IPS-18c (cell line): ENCODE results near the gene CRKL.
"Not testable (repeated sequence)": the region's sequence is repeated elsewhere in the genome, so short reads cannot be mapped to it uniquely, and the experiment has no call there.

Experiments used
- H3K4me3 ChIP-seq: 2 replicates; pipeline ENCODE4 v1.7.0; 2013; ENCODE audit warnings: low read depth, mild to moderate bottlenecking, low read length, moderate library complexity; ENCODE audit not compliant: insufficient read depth
- H3K9me3 ChIP-seq: one replicate; pipeline ENCODE4 v1.6.1; 2013; ENCODE audit warnings: mild to moderate bottlenecking, low read length, moderate library complexity; ENCODE audit not compliant: control insufficient read depth, insufficient read depth

CRKL gene

GRCh38 chr22:20968281-20968977 lies 51.2 kb downstream of the CRKL start:
- H3K4me3 ChIP-seq = no peak overlapping the region
- no peaks in the 10 kb centered on the region for H3K9me3 ChIP-seq

DNA sequence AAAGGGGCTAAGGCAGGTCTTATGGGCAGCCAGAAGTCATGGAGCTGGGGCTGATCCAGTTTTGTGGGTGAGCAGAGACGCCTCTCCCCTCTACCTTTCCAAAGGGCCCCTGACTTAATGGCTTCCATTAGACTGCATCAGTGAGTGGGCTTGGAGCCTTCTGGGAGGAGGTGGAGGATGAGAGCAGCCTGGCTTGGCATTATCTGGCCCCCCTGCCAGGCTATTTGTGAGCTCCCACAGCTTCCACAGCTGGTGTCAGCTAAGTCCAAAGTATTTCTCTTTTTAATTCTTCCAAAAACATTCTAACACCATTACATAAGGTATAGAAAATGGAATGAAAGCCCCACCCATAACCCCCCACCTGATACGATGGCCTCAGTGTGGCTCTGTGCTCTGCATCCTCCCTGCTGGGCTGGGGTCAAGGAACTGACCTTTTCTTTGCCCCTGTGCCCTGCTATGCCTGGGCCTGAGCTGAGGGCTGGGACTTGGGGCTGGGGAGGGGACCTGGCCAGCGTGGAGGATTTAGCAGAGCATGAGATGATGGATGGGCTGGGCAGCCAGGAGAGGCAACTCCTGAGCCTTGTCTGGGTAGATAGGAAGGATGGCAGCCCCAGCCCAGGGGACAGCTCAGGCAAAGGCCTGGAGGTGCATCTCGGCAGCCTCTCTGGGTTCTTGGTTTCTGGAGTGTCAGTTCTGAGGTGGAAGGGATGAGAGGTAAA lies 53.9 kb downstream of the CRKL start:
- H3K4me3 ChIP-seq = no peak overlapping the region
- no peaks in the 10 kb centered on the region for H3K9me3 ChIP-seq

GRCh38 chr22:20972014-20972694 lies 54.9 kb downstream of the CRKL start:
- not testable (repeated sequence) for H3K9me3 ChIP-seq, H3K4me3 ChIP-seq

DNA sequence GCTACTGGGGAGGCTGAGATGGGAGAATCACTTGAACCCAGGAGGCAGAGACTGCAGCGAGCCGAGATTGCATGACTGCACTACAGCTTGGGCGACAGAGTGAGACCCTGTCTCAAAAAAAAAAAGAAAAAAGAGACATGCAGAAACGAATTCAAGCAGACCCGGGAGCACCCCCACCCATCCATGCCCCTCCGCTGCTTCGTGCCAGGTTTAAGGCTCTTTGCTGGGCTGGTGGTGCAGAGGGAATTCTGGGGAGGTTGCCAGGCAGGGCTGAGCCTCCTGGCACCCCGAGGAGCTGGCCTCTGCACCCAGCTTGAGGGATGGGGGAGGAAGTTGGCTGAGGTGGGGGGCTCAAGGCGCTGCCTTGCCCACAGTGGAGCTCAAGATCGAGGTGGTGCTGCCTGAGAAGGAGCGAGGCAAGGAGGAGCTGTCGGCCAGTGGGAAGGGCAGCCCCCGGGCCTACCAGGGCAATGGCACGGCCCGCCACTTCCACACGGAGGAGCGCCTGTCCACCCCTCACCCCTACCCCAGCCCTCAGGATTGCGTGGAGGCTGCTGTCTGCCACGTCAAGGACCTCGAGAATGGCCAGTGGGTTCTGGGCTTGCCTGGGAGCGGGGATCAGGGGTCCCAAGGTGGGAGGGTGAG lies 55.8 kb downstream of the CRKL start:
- H3K9me3 ChIP-seq = no peaks in the 10 kb centered on the region
- no peak overlapping the region for H3K4me3 ChIP-seq

DNA sequence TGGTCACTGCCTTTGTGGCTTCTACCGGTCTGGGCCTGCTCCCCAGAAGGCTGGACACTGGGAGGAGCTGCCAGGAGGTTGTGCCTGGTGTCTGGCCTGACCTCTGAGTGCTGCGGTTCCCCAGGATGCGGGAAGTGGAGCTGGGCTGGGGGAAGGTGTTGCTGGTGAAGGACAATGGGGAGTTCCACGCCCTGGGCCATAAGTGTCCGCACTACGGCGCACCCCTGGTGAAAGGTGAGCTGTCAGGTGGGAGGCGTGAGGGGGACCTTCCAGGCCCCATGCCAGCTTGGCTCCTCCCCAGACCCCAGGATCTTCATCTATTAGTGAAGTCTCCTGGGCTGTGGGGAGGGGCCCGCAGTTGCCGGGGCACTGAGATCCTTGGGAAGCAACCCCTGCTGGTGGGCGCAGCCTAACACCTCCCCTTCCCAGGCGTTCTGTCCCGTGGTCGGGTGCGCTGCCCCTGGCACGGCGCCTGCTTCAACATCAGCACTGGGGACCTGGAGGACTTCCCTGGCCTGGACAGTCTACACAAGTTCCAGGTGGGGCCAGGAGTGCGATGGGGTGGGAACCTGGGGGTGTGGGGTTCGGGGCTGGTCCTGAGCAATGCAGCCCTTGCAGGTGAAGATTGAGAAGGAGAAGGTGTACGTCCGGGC lies 56.6 kb downstream of the CRKL start:
- no peak overlapping the region for H3K4me3 ChIP-seq
- H3K9me3 ChIP-seq = peaks cover 4% of the 10 kb centered on the region

DNA sequence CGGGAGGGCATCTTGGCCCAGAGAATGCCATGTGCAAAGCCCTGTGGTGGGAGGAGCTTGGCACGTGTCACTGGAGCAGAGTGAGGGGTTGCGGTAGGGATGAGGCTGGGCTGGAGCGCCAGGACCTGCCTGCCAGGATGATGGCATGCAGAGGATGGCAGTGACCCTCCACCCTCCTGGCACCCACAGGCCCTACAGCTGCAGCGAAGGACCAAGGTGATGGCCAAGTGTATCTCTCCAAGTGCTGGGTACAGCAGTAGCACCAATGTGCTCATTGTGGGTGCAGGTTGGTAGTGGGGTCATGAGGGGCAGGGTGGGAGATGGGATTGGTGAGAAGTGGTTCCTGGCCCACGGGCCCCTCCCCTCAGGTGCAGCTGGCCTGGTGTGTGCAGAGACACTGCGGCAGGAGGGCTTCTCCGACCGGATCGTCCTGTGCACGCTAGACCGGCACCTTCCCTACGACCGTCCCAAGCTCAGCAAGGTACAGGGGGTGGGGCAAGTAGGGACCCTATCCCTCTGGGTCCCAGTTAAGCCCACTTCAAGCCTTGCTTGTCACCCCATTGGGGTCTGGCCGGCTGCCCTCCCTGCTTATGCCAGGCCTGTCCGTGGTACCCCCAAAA lies 57.2 kb downstream of the CRKL start:
- Histone ChIP-seq H3K4me3 (no peak overlapping the region), H3K9me3 (peaks cover 4% of the 10 kb centered on the region)

GRCh38 chr22:20975541-20976290 lies 58.5 kb downstream of the CRKL start:
- Histone ChIP-seq H3K9me3 (peaks cover 4% of the 10 kb centered on the region), H3K4me3 (no peak overlapping the region)

- H3K4me3 ChIP-seq = no peak overlapping the region
- H3K9me3 ChIP-seq = peaks cover 4% of the 10 kb centered on the region
These were observed 59.2 kb downstream of the CRKL start for GRCh38 chr22:20976291-20976877.

DNA sequence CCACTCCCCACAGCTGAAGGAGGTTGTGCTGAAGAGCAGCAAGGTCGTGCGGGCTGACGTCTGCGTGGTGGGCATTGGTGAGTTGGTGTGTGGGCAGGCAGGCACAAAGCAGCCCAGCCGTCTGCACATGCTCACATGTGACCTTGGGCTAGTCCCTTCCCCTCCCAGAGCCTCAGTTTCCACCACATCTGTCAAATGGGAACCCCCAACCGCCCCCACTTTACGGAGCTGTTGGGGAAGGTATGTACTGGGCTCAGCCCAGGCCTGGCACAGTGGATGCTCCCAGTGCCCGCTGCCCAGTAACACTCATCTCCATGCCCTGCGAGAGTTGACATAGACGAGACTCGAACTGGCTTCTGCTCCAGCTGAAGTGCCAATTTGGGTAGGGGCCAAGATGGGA lies 59.8 kb downstream of the CRKL start:
- Histone ChIP-seq H3K4me3 (no peak overlapping the region), H3K9me3 (peaks cover 4% of the 10 kb centered on the region)

DNA sequence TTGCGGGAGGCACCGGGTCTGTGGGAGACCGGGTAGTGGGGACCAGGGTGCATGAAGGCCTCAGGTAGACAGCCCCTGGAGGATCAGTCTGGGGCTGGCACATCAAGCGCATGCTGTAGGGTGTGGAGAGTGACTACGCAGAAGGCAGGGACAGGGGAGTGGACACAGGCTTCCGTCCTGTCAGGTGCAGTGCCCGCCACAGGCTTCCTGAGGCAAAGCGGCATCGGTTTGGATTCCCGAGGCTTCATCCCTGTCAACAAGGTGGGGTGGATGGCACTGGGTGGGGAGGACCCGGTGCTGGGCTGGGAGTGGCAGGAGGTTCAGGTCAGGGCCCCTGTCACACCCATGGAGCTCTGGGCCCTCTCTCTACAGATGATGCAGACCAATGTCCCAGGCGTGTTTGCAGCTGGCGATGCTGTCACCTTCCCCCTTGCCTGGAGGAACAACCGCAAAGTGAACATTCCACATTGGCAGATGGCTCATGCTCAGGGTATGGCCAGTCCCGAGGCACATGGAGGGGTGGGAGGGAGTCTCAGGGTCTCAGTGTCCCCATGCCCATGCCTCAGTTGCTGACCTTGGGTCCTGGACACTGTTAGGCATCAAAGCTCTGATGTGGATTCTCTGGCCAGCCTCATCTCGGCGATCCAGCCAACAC lies 60.4 kb downstream of the CRKL start:
- no peak overlapping the region for H3K4me3 ChIP-seq
- peaks cover 4% of the 10 kb centered on the region for H3K9me3 ChIP-seq

GRCh38 chr22:20978419-20978818 lies 61.2 kb downstream of the CRKL start:
- Histone ChIP-seq H3K9me3 (peaks cover 4% of the 10 kb centered on the region), H3K4me3 (peak overlapping the region; percentile 5; the same call in 1 of the 2 replicates)

DNA sequence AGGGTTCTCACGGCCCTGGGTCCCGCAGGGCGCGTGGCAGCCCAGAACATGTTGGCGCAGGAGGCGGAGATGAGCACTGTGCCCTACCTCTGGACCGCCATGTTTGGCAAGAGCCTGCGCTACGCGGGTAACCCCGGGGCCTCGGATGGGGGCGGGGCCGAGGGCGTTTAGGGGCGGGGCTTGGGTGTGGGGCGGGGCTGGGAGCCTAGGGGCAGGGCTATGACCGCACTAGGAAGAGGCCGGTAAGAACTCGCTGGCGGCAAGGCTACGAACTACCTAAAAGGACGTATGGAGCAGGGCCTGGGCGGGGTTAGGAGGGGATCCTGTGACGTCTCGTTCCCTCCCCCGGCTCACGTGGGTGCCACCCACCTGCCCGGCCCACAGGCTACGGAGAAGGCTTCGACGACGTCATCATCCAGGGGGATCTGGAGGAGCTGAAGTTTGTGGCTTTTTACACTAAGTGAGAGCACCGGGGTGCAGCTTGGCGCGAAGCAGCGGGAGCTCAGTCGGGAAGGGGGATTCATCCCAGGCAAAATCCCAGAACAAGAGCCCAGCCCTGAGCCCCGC lies 62.1 kb downstream of the CRKL start:
- peak overlapping the region; percentile 52 for H3K4me3 ChIP-seq
- peaks cover 4% of the 10 kb centered on the region for H3K9me3 ChIP-seq

DNA sequence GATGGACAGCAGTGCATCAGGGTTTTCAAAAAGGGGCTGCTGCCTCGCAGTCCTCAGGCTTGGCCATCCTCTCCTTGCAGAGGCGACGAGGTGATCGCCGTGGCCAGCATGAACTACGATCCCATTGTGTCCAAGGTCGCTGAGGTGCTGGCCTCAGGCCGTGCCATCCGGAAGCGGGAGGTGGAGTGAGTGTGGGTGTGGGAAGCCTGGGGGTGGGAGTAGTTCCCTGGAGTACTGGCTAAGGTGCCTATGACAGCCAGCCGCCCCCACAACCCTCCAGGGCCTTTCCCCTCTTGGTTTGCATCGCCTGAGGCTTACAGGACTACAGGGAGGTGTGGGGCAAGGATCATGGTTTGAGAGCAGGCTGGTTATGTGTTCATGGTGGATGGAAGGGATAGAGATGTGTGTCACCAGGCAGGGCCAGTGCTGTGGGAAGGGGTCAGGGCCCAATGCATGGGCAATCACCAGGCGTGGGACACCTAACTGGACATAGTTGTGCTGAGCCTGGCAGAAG lies 62.8 kb downstream of the CRKL start:
- H3K4me3 ChIP-seq = peak overlapping the region; percentile 52; the same call in 1 of the 2 replicates
- H3K9me3 ChIP-seq = peaks cover 4% of the 10 kb centered on the region

GRCh38 chr22:20980523-20980922 lies 63.3 kb downstream of the CRKL start:
- H3K4me3 ChIP-seq = 0 out of 2 replicates have a peak overlapping the region, but pooled peaks have one; percentile 52

More at GRCh38 chr22:20980523-20980922, 63.3 kb downstream of the CRKL start:
- peaks cover 4% of the 10 kb centered on the region for H3K9me3 ChIP-seq
